Activated T-cell treated with anti-CD3 and anti-CD28 coated beads for 4 hours (primary cell): ENCODE results near the gene BDKRB2.
"Not testable (repeated sequence)": the region's sequence is repeated elsewhere in the genome, so short reads cannot be mapped to it uniquely, and the experiment has no call there.

Source experiments
- DNase-seq: peaks from one replicate; pipeline ENCODE4 v3.0.0-alpha.2; 2020

Gene BDKRB2

DNA sequence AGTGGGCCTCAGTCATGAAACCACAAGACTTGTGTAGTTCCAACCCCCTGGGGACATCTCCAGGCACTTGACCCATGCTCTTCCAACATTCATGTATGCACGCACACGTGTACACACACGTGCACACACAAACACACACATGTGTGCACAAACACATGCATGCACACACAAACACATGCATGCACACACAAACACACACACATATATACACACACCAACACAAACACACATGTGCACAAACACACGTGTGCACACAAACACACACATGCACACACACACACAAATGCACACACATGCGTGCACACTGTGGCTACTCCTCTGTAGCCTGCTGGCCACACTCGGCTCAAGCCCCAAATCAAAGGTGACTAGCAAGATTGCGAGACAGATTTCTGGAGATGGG, 22.8 kb downstream of the BDKRB2 start:
- no peak for DNase-seq

GRCh38 chr14:96229315-96229714, 24.7 kb downstream of the BDKRB2 start:
- no peak for DNase-seq

DNA sequence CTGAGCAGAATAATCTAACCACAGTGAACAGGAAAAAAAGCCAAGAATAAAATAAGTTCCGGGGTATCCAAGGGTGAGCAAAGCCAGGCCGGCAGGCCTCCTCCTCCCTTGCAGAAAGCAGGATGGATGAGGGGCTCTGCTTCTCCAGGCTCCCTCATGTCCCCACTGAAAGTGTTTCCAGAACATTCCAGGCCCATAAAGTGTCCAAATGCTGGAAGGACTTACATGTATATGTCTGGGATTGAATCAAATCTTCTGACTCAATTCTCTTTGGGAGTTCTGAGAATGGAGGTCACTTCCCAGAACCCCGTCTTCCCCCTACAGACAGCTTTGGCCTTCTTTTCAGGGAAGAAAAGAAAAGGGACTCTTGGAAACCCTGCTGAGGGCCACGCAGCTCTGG, 26.4 kb downstream of the BDKRB2 start:
- no peak for DNase-seq

- DNase-seq: no peak
Measured at GRCh38 chr14:96231526-96232130, 27.0 kb downstream of the BDKRB2 start.

- DNase-seq: no peak
Measured at GRCh38 chr14:96232506-96232905, 27.9 kb downstream of the BDKRB2 start.

GRCh38 chr14:96233661-96234060, 29.0 kb downstream of the BDKRB2 start:
- DNase-seq: no peak

- DNase-seq: no peak
Measured at GRCh38 chr14:96235426-96235825, 30.8 kb downstream of the BDKRB2 start.

DNA sequence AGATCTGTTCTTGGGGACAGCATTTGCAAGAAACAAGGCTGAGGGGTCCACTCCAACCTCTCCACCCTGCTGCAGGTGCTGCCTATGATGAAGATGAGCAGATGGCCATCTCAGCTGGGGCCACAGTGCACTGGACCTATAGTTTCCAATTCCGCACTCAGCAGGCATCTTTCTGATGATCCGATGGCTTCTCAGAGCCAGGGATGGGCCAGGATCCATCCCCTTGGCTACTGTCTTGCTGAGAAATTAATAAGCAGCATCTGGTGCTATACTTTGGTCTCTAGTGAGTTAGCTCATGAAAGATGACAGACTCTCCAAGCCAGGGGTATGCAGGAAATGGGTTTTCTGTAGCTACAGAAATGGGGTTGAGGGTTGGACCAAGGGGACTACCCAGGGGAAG, 33.0 kb downstream of the BDKRB2 start:
- DNase-seq: no peak

- DNase-seq: no peak
Measured at GRCh38 chr14:96238676-96239265, 34.1 kb downstream of the BDKRB2 start.

GRCh38 chr14:96239711-96240141, 35.1 kb downstream of the BDKRB2 start:
- DNase-seq: no peak

- no peak for DNase-seq
Measured at GRCh38 chr14:96240641-96241040, 36.0 kb downstream of the BDKRB2 start.

DNA sequence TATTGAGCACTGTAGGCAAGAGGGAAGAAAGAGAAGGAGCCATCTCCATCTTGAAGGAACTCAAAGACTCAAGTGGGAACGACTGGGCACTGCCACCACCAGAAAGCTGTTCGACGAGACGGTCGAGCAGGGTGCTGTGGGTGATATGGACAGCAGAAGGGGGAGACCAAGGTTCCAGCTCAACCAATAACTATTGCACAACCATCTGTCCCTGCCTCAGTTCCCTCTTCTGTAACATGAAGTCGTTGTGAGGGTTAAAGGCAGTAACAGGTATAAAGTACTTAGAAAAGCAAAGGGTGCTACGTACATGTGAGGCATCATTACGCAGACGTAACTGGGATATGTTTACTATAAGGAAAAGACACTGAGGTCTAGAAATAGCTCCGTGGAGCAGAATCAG, 37.5 kb downstream of the BDKRB2 start:
- DNase-seq: no peak

DNA sequence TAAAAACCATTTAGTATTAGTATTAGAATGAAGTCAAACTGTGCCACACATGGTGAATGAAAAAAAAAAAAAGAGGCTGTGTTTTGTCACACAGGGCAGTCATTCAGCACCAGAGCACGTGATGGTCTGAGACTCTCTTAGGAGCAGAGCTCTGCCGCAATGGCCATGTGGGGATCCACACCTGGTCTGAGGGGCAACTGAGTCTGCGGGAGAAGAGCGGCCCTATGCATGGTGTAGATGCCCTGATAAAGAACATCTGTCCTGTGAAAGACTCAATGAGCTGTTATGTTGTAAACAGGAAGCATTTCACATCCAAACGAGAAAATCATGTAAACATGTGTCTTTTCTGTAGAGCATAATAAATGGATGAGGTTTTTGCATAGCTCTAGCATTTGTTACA, 39.1 kb downstream of the BDKRB2 start:
- no peak for DNase-seq

- not testable (repeated sequence) for DNase-seq
Measured at GRCh38 chr14:96245074-96245473, 40.4 kb downstream of the BDKRB2 start.

GRCh38 chr14:96245710-96246538, 41.3 kb downstream of the BDKRB2 start:
- DNase-seq: no peak

DNA sequence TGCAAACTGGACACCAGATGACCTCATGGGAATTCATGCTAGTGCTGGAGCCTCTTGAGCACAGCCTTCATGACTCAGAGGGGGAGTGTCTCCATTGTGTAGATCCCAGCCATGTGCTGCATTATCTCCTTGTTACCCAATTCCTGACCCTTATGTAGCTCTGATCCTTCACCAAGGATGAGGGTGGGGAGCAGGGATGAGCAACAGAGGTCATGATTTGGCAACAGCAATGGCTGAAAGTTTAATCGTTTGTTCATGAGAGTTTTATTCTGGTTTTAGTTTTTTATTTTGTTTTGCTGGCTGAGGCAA, 41.9 kb downstream of the BDKRB2 start:
- DNase-seq: no peak

- no peak for DNase-seq
Measured at GRCh38 chr14:96247031-96247430, 42.4 kb downstream of the BDKRB2 start.

GRCh38 chr14:96249029-96249428, 44.4 kb downstream of the BDKRB2 start:
- DNase-seq: no peak

GRCh38 chr14:96250485-96250884, 45.8 kb downstream of the BDKRB2 start:
- DNase-seq: no peak

DNA sequence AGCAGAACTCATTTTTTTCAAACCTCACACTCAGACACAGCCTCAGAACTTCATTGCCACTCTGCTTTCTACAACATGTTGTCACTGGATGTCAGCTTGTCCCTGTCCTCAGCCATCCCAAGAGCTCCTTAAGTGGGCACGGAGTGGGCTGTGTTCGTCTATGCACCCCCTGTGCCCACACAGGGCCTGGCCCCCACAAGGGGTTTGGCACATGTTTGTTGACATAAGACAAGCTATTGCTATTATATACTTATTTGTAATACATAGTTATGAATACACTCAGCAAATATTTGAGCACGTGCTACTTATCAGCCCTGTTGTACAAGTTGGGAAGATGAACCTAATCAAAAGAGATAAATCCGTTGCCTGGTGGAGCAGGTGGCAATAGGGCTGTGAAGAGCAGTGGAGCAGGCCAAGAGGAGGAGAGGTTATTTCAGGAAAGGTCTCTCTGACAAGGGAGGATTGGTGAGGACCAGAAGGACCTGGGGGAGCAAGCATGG, 47.1 kb downstream of the BDKRB2 start:
- DNase-seq: no peak

DNA sequence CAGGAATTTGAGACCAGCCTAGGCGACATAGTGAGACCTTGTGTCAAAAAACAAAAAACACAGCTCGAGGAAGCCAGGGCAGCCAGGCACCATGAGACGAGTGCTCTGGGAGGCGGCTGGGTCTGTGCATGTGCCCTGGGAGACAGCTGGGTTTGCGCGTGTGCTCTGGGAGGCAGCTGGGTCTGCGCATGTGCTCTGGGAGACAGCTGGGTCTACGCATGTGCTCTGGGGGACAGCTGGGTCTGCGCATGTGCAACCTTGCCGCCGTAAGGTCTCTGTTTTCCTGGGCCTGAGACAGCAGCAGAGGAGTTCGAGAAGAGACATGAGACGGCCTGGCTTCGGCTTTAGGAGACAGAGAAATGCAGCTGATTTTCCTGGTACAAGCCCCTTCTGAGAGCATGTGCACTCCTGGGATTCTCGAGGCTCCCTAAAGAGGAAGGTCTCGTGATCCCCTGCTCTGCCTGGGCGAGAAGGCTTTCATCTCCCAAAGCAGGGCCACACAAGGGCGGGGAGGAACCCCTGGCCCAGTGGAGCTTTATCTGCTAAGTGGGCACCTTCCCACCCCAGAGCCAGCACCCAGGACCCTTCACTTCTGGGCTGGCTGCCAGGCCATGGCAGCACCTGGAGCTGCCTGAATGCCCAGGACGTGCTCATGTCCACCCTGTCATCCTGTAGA, 47.8 kb downstream of the BDKRB2 start:
- no peak for DNase-seq

GRCh38 chr14:96252999-96253539, 48.4 kb downstream of the BDKRB2 start:
- DNase-seq: no peak

DNA sequence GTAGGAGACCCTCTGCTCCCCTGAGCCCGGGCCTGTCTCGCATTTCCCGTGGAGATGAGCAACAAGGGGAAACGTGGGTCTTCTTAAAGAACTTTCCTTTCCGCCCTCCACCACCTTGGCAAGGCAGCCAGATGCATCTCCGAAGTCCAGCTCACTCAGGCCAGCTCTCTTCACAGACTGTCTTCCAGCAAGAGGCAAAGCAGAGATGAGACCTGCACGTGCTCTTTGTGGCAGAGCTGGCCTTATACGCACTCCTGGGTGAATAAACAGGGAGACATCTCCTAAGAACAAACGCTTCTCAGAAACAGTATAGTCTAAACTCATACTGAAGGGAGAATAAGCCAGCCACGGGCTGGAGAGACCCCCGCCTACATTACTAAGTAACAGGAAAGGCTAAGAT, 50.0 kb downstream of the BDKRB2 start:
- DNase-seq: no peak
